GM19025 (cell line): Measurements from ENCODE around the gene CLASP2.
"Not testable (repeated sequence)": the region's sequence is repeated elsewhere in the genome, so short reads cannot be mapped to it uniquely, and the experiment has no call there.

Experiments used
- ATAC-seq: cut with Tn5 transposase; IDR thresholded peaks from one replicate; pipeline ENCODE4 v1.9.1; 2021; ENCODE audit warnings: mild to moderate bottlenecking, low read depth, moderate library complexity; ENCODE audit not compliant: unreplicated experiment

CLASP2 gene

DNA sequence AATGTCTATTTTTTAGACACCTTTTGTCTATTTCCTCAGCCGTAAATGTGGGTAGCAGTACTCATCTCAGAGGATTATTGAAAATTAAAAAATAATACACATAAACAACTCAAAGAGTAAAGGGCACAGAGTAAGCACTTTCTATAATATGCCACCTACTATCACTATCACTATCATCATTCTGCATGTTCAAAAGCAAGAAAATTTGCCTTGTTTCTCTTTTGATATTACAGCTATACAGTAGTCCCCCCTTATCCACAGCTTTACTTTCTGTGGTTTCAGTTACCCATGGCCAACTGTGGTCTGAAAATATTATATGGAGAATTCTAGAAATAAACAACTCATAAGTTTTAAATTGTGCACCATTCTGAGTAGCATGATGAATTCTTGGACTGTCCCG, 27.7 kb downstream of the CLASP2 start:
- no peak for ATAC-seq

DNA sequence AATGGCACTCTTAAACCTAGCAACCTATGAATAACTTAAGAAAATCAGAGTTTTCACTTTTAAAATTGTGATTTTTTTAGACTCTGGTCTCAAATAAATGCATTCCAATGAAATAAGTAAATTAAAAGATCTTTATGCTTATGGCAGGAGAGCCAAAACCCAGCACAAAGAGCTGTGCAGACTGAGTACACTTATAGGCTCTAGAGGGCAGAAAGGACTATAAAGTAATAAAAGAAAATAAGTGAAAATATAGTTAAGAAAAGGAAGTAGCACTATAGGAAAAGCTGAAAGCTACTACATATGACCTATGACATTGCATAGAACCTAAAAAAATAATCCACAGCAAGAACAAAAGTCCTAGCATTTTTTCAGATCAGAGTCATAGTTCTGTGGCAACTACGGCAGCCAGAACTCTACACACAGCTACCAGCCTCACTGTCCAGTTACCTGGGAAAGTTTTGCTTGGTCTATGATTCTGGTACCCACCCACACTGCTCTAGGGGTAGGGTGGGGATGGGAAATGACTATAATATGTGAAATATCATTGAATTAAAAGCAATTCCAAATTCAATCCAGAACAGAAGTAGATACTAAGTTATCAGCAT, 30.5 kb downstream of the CLASP2 start:
- ATAC-seq: no peak

DNA sequence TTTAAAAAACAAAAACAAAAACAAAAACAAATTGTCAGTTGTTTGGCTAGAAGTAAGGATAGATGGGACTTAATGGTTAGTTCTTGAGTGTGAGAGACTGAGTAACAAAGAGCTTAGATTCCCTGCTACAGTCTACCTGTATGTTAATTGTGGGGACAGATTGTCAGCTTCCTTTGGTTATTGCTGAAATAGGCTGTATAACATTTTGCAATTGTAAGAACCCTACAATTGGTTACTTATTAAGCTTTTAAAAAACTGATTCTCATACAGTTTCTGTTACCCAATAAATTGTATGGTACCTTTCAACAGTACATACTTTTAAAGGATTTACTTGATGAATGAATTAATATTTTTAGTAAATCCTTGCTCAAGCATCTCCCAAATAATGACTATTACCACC, 35.3 kb downstream of the CLASP2 start:
- ATAC-seq: no peak

DNA sequence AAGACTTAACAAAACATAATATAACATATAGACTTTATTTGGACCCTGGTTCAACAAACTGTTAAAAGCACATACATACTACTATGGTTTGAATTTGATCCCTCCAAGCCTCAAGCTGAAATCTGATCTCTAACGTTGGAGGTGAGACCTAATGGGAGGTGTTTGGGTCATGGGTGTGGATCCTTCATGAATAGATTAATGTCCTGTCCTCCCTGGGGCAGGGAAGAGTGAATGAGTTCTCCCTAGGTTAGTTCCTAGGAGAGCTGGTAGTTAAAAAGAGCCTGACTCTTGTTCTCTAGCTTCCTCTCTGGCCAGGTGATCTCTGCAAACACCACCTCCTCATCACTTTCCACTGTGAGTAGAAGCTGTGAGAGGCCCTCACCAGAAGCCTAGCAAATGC, 36.4 kb downstream of the CLASP2 start:
- no peak for ATAC-seq

DNA sequence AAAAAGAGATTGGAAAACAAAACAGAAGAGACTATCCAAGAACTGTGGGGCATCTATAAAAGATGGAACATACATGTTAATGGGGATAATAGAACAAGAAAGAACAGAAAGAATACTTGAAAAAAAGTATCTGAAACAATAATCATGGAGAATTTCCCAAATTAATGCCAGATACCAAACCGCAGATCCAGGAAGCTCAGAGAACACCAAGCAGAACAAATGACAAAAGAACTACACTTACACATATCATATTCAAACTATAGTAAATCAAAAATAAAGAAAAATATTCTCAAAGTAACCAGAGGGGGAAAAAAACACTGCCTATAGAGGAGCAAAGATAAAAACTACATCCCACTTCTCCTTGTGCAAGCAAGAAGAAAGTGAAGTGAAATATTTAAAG, 40.0 kb downstream of the CLASP2 start:
- no peak for ATAC-seq

DNA sequence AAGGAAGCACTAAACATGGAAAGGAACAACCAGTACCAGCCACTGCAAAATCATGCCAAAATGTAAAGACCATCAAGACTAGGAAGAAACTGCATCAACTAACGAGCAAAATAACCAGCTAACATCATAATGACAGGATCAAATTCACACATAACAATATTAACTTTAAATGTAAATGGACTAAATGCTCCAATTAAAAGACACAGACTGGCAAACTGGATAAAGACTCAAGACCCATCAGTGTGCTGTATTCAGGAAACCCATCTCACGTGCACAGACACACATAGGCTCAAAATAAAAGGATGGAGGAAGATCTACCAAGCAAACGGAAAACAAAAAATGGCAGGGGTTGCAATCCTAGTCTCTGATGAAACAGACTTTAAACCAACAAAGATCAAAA, 44.6 kb downstream of the CLASP2 start:
- ATAC-seq: not testable (repeated sequence)

DNA sequence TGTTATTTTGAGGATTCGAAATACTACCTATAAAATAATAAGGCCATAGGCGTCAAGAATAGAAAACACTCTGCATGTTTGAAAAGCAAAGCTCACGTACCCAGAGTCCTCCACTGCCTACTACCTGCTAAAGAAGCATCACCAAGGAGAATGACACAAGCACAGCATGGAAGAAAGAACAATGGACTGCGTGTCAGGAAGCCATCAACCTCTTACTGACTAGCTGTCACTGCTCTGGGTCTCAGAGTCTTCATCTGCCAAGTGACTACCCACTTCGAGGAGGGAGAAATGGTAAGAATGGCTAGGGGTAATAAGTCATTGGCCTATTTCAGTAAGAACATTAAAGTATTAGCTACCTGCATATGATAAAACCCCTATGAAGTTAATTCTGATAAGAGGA, 49.4 kb downstream of the CLASP2 start:
- no peak for ATAC-seq

DNA sequence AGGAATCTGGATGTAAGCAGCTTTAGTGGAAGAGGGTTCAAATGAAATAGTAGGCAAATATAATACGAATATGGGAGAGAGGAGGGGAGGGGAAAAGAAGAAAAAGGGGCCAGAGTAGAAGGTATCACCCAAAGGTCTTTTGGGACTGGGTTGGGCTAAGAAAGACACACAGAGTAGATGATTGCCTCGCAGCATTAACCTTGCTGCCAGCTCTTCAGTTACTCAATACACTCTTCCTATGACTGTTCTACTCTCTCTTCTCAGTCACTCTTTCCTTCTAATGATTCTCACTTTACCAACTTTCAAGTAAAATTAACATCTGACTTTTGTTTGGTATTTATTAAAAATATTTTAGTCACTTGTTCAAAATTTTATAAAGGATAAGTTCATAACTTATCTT, 52.8 kb downstream of the CLASP2 start:
- no peak for ATAC-seq

DNA sequence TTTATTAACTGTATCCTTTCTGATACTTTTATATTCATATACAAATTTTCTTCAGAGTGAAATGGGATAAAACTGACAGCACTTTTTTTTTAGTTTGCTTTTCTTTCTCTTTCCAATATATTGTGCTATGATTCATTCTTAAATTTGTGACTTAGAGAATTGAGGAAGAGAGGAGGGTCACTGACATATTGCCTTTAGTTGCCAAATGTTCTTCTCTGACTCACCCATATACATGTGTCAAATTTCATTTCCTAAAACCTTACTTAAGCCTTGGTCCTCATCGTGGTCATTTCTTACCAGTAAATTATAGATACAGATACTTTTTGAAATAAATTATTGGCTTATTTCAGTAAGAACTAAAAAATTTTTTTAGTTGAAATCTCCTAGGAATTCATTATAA, 53.9 kb downstream of the CLASP2 start:
- ATAC-seq: no peak

DNA sequence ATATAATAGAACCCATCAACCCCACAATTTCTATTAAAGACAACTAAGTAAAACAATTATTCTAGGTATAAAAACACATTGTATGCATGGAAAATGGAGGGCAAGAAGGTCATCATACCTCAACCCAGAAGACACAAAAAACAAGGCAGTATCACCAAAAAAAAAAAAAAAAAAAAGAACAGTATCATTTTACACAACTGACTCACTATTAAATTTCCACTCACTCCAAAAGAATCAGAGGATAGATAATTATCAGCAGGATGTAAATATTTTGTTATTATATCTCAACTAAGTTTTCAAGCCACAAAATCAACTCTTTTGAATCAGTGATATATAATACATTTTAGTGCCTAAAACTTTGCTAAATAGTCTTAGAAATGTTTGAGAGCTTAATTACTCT, 55.0 kb downstream of the CLASP2 start:
- ATAC-seq: no peak

DNA sequence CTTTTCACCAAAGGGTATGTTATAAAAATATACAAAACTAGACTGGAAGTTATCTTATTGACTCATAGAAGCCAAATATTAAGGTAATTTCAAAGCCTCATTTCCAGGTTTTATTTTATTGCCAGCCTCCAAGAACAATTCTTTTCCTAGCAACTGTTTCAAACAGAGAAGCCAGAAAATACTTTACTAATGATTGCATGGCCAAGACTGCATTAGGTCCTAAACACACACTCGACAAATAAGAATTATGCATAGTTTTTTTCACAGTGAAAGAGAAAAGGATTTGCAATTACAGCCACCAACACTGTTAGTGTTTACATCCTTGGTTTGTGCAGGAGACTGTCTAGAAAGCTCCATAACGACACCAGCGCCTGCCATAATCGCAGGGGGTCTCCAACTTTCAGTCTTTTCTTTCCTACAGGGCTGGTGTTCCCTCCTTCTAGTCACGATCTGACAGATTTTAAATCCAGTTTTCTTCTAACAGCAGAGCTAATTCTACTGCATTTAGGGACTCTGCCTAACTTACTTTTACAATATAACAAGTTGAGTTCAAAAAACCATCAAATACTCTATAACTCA, 58.1 kb downstream of the CLASP2 start:
- no peak for ATAC-seq

DNA sequence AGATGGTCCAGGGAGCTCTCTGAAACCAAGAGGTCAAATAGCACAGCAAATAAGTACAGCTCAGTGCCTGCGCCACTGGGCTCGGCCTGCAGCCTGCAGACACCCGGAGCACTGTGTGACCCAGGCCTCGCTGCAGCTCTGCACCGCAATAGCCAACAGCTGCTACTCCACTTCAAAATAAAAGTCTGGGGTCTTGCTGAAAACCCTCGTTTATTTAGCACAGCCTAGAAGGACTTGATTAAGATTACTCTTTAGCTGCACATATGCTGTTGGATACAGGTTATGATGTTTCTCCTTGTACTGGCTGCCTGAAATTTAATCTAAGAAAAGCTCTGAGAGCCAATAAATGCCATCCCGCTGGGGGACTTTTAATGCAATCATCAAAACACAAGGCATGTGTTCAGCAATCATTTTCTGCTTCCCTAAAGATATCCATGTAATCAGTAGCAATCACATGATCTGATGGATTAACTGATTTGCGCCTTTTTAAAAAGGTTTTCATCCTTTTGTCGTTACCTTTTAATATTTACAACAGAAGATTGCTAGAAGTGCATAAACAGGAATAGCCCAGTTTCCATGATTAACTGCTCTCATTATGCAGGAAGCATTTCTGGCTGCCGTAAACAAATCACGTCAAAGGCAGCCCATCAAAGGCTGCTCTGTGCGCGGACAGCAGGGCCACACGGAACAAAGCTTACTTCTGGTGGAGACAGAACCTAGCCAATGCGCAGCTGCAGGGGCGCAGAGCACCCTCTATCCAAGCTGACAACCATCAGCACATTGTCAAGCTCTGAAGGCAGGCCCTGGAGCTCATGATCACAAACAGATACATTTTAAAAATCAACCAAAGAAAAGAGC, 58.8 kb downstream of the CLASP2 start:
- ATAC-seq: peak; percentile 83

DNA sequence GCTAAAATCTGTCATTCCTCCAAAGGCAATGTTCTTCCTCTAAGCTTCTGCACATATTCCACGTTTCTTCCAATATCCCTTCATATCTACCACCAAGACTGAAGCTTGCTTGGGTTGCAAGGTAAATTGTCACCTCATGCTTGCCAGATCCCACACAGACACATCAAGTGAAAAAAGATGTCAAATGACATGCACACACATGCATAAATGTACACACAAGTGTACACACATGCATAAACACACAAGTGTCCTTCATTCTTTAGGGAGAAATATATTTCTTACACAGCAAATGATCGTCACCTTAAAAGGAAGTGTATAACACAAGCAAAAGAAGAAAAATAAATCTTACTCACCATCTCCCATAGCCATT, 59.4 kb downstream of the CLASP2 start:
- ATAC-seq: no peak

DNA sequence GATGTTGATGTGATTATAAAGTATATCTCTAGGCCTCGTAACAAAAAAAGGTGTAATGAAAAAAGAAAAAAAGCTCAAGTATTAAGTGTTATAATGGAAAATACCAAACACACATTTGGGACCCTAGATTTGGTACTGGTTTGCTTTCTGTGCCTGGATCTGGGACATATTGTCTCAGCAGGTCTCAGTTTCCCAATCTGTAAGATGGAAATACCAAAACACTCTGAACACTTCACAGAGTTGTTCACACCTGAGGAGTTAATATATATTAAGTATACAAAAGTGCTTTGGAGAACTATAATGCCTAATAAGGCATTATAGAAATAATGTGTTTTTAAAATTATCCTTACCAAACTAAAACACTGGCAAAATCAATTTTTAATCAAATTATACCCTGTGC, 60.0 kb downstream of the CLASP2 start:
- ATAC-seq: no peak

DNA sequence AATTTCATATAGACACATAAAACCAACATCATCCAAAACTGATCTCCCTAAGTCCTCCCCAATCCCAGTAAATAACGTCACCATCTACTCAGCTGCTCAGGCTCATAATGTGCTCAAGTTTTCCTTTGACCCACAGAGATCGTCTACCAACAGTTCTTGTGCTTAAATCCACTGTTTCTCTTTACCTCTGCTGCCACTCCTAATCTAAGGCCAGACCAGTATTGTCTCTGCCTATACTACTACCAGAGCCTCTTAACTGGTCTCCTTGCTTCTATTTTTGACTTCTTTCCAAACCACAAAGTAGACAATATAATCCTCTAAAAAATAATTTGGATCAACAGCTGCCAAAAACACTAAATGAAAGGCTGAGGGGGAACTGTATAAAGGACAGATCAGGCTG, 65.3 kb downstream of the CLASP2 start:
- ATAC-seq: no peak

DNA sequence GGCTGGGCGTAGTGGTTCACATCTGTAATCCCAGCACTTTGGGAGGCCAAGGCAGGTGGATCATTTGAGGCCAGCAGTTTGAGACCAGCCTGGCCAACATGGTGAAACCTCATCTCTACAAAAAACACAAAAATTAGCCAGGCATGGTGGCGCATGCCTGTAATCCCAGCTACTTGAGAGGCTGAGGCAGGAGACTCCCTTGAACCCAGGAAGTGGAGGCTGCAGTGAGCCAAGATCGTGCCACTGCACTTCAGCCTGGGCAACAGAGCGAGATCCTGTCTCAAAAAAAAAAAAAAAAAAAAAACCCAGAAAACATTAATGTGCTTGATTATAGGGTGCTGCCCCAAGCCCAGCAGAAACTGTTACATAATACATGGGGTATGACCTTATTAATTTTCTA, 67.0 kb downstream of the CLASP2 start:
- not testable (repeated sequence) for ATAC-seq

DNA sequence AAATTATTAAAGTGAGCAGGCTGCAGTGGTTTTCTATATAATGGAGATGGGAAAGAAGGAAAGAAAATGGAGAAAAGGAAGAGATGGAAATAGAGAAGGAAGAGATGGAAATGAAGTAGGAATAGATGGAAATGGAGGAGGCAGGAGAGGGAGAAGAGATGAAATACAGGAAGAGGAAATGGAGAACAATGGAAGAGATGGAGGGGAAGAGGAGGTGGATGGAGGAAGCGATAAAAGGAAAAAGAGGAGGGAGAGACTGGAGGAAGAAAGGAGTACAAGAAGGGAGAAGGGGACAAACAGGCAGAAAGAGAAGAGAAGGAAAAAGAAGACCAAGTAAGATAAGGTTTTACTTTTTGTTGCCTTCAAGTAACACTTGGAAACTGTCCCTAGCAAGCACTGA, 67.6 kb downstream of the CLASP2 start:
- no peak for ATAC-seq

DNA sequence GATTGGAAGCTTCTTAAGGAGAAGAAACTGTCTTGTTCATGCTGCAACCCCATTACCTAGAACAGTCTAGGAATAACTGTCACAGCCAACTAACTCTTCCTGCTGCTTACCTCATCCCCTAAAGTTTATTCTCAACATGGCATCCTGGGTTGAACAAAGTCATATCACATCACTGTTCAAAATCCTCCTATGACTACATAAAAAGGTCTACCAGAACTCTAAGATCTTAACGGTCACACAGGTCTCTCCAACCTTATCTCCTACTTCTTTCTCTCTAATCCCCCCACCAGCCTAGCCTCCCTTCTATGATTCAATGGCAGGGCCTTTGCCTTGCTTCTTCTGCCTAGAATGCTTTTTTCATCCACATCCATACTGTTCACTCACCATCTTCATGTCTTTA, 69.3 kb downstream of the CLASP2 start:
- no peak for ATAC-seq

DNA sequence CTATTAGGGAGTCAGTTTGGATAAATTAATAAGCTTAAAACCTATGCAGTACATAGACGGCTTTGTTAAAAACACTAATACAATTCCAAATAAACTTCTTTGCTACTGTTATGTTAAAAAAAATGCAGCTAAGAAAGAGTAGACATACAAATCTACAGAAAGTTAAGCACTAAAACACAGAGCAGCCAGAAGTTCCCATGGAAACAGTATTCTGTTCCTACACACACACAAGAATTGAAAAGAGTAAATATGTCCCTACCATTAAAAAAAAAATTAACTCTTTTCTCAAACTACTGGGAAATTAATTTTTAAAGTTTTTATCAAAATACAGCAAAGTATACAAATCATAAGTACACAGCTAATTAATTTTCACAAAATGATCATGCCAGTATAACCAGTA, 71.6 kb downstream of the CLASP2 start:
- ATAC-seq: no peak

DNA sequence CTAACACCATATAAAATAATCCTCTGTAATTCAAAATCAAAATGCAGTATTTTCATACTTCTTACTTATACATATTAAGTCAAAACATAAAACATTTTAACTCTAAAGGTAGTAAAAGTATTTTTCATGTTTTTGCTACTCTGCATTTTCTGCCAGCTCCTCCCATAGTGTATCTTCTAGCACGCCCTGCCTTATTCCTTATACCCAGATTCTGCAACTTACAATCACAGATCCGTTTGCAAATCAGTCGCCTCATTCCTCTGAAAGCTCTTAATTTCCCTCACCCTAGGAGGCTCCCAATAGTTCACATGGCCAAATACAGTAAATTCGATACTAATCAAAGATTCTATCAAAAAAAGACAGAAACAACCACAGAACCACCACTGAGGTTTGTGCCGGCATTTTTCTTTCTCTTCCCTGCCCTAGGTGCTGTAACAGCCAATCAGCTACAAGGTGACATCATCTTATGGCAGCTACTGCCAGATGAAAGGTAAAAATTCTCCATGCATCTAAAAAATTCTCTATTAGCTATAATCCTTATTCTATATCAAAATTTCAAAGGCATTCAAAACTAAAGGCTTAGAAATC, 72.9 kb downstream of the CLASP2 start:
- ATAC-seq: no peak

DNA sequence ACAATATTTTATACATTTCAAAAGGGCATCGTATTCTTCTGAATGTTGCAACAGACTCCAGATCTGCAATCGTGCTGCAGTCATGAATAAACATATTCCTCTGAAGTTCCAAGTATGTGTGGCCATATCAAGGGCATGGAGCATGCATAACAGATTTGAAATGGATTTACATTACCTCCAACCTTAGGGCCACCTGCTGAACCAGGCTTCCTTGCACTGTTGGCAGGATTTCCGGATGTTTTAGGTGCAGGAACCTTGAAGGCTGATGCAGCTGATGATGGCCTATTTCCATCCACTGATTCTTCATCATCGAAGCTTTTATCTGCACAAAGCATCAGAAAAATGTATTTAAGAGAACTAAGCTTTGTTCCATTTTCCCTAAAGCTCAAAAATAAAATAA, 73.5 kb downstream of the CLASP2 start:
- ATAC-seq: no peak

DNA sequence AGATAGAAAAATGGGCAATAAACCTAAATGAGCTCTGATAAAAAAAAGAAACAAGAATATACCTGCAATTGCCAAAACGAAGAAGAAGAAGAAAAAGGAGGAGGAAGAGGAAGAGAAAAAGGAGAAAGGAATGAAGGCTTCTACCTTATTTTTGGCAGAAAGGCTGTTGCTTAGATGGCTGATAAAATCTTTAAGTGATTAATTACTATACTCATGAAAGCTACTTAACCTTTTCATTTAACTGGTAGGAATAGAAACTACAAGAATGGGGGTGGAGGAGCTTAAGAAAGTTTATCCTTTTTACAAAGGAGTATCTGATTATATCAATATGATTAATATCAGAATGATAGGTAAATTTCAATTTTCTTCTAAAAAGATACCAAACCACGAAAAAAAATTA, 75.2 kb downstream of the CLASP2 start:
- ATAC-seq: no peak
